Activated CD8-positive, alpha-beta T cell treated with anti-CD3 and anti-CD28 coated beads, Interleukin-2, amount 10 ng/mL, durations not matched to agents 7 days and 5 days (primary cell): Measurements from ENCODE around the gene DBH. TPM values are rescaled to one million over a fixed set of nuclear protein-coding genes. Genes with fewer than 3 reads are reported as not detected.

Source experiments
- ATAC-seq: fragments of 150-1000 bp; cut with Tn5 transposase; one replicate; pipeline ENCODE4 v1.10.0; 2021; ENCODE audit warnings: moderate library complexity
- CTCF ChIA-PET: fragments of 350-600 bp; sonication (Branson Sonifier 250); formaldehyde crosslinking; loops from one replicate; lab custom pipeline; 2021; ENCODE audit warnings: antibody characterized with exemption; lab: Charles Lee
- POLR2A ChIA-PET: fragments of 350-600 bp; sonication (Branson Sonifier 250); formaldehyde crosslinking; loops from one replicate; lab custom pipeline; 2021; ENCODE audit warnings: antibody characterized with exemption; lab: Charles Lee
- DNase-seq: peaks from one replicate; pipeline ENCODE4 v3.0.0-alpha.2; 2020
- H3K27ac Mint-ChIP-seq: one replicate; pipeline ENCODE4 v1.8.0; 2021; ENCODE audit warnings: mild to moderate bottlenecking, mixed read lengths
- H3K27me3 Mint-ChIP-seq: one replicate; pipeline ENCODE4 v1.8.0; 2021; ENCODE audit warnings: low read depth, mixed read lengths
- H3K36me3 Mint-ChIP-seq: one replicate; pipeline ENCODE4 v1.8.0; 2021; ENCODE audit warnings: low read depth, mixed read lengths
- H3K4me1 Mint-ChIP-seq: one replicate; pipeline ENCODE4 v1.8.0; 2021; ENCODE audit warnings: low read depth, mixed read lengths
- H3K4me3 Mint-ChIP-seq: one replicate; pipeline ENCODE4 v1.8.0; 2021; ENCODE audit warnings: mild to moderate bottlenecking, mixed read lengths
- H3K9me3 Mint-ChIP-seq: one replicate; pipeline ENCODE4 v1.8.0; 2022; ENCODE audit warnings: mixed read lengths; ENCODE audit not compliant: insufficient read depth
- total RNA-seq, 2 experiments: library from RNA; stranded (reverse); gene quantifications; one replicate each; pipeline ENCODE4 v1.2.3, GENCODE V29; 2021

DBH gene
- total RNA-seq, 2 experiments from 2014 or later, result not detected

- H3K4me3 Mint-ChIP-seq, result no peak overlapping the region
- ATAC-seq, result no peak
- no peak overlapping the region for H3K27ac Mint-ChIP-seq
- H3K4me1 Mint-ChIP-seq, result peaks cover 23% of the 10 kb centered on the region
- CTCF ChIA-PET, result no interaction called here
- POLR2A ChIA-PET, result no interaction called here
- H3K9me3 Mint-ChIP-seq, result no peaks in the 10 kb centered on the region
- H3K36me3 Mint-ChIP-seq, result no peaks in the 10 kb centered on the region
- DNase-seq, result no peak
- H3K27me3 Mint-ChIP-seq, result no peaks in the 10 kb centered on the region
Measured at GRCh38 chr9:133690081-133690561, 54.0 kb downstream of the DBH start.

DNA sequence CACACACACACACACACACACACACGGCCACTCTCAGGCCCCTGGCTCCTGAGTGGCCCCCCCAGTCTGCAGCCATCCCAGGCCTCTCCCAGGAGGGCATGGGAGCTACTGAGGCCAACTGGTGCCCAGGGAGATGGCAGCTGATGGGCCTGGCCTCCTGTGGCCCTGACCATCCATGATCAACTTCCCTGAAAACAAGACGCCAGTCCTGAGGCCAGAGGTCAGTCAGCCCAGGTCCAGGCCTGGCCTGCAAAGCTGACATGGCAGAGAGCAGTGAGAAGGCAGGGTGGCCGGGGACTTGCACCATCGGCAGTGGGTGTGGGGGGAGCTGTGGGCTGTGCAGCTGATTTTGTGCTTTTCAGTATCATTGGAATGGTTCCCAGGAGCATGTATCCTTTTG, 55.0 kb downstream of the DBH start:
- Mint-ChIP-seq H3K36me3 (no peaks in the 10 kb centered on the region), H3K27me3 (no peaks in the 10 kb centered on the region), H3K4me1 (peaks cover 18% of the 10 kb centered on the region), H3K9me3 (no peaks in the 10 kb centered on the region), H3K4me3 (no peak overlapping the region), H3K27ac (no peak overlapping the region)
- DNase-seq, result no peak
- ATAC-seq, result no peak
- POLR2A ChIA-PET, result interaction anchor here (1.3 to 2.9 kb wide), 3 partner anchors 8 to 11 kb away, joined by 3 to 13 read pairs (median 3); no protein-coding TSS in a partner anchor
- CTCF ChIA-PET, result interaction anchor here (1.1 kb wide), 1 partner anchor 10 kb away, joined by 3 read pairs; no protein-coding TSS in a partner anchor

DNA sequence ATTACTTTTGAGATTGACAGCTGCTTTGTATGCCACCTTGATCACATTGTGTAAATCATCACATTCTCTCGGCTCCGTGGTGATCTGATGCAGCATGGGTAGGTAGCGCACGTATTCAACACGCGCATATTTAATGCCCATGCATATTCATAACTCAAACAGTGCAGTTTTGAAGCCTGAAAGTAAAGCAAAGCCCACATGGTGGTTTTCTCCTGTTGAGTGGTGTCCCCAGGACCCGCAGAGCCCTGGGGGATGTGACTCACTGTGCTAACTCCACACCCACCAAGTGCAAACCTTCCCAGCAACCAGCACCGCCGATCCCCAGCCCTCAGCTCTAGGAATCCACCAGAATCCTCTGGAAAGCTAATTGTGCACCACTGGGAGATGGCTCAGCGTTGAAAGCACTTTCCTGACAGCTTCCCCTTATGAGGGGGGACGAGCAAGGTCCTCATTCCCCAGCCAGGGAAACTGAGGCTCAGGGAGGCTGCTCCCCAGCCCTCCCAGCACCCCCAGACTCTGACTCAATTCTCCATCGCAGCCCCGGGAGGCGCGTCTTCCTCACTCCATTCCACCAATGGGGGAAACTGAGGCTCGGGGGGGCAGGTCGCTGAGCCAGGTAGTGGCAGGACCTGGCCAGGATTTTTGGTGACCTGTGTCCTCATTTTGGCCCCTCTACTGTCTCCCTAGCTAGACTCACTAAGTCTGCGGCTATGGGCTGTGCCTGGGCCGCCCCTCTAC, 55.6 kb downstream of the DBH start:
- DNase-seq, result no peak
- Mint-ChIP-seq H3K4me1 (peaks cover 19% of the 10 kb centered on the region), H3K9me3 (no peaks in the 10 kb centered on the region), H3K4me3 (no peak overlapping the region), H3K27ac (no peak overlapping the region), H3K36me3 (no peaks in the 10 kb centered on the region), H3K27me3 (no peaks in the 10 kb centered on the region)
- ATAC-seq, result no peak
- POLR2A ChIA-PET, result interaction anchor here (1.3 to 2.9 kb wide), 3 partner anchors 8 to 10 kb away, joined by 3 to 13 read pairs (median 3); no protein-coding TSS in a partner anchor
- CTCF ChIA-PET, result interaction anchor here (1.1 kb wide), 1 partner anchor 9 kb away, joined by 3 read pairs; no protein-coding TSS in a partner anchor

DNA sequence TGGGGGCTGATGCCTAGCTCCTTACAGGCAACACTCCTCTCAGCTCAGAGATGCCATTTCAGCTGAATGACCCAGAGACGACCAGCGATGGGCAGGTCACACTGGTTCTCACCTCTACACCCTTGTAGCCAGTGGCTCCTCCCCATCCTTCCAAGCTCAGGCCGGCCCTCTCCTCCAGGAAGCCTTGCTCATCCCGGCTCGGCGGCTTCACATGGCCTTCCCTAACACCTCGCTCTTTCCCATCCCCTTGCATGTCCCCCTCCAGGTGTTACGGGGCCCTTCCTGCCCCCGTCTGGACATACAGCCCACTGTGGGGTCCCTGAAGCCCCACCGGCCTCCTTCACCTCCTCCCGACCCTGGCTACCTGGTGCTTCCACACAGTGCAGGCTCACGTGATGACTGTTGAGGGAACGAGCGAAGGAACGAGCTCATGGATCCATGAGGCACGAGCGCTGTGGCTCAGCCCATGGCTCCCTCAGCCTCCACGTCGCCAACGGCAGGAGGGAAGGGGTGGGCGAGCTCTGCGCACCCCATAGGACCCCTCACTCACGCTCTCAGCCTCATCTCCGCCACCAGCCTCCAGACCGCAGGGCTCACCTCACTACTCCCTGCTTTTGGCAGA, 56.3 kb downstream of the DBH start:
- H3K27ac Mint-ChIP-seq, result no peak overlapping the region
- CTCF ChIA-PET, result no interaction called here

GRCh38 chr9:133693116-133693515, 57.0 kb downstream of the DBH start:
- DNase-seq (no peak), ATAC-seq (no peak)
- Mint-ChIP-seq H3K4me1 (peaks cover 17% of the 10 kb centered on the region), H3K27ac (no peak overlapping the region), H3K9me3 (no peaks in the 10 kb centered on the region), H3K4me3 (no peak overlapping the region), H3K27me3 (peaks cover 3% of the 10 kb centered on the region), H3K36me3 (no peaks in the 10 kb centered on the region)
- ChIA-PET POLR2A (interaction anchor here (0.6 to 2.9 kb wide), 3 partner anchors 9 to 652 kb away, joined by 3 to 13 read pairs (median 3); no protein-coding TSS in a partner anchor), CTCF (interaction anchor here (1.4 kb wide), 1 partner anchor 10 kb away, joined by 4 read pairs; no protein-coding TSS in a partner anchor)

More for the DNA sequence above, 56.3 kb downstream of the DBH start:
- ATAC-seq (no peak), DNase-seq (no peak)
- POLR2A ChIA-PET, result interaction anchor here (1.3 to 2.9 kb wide), 2 partner anchors 9 kb away, joined by 3 to 13 read pairs; no protein-coding TSS in a partner anchor
- H3K4me3 Mint-ChIP-seq, result no peak overlapping the region
- peaks cover 17% of the 10 kb centered on the region for H3K4me1 Mint-ChIP-seq
- no peaks in the 10 kb centered on the region for H3K36me3 Mint-ChIP-seq
- no peaks in the 10 kb centered on the region for H3K9me3 Mint-ChIP-seq
- H3K27me3 Mint-ChIP-seq, result peaks cover under 1% of the 10 kb centered on the region

DNA sequence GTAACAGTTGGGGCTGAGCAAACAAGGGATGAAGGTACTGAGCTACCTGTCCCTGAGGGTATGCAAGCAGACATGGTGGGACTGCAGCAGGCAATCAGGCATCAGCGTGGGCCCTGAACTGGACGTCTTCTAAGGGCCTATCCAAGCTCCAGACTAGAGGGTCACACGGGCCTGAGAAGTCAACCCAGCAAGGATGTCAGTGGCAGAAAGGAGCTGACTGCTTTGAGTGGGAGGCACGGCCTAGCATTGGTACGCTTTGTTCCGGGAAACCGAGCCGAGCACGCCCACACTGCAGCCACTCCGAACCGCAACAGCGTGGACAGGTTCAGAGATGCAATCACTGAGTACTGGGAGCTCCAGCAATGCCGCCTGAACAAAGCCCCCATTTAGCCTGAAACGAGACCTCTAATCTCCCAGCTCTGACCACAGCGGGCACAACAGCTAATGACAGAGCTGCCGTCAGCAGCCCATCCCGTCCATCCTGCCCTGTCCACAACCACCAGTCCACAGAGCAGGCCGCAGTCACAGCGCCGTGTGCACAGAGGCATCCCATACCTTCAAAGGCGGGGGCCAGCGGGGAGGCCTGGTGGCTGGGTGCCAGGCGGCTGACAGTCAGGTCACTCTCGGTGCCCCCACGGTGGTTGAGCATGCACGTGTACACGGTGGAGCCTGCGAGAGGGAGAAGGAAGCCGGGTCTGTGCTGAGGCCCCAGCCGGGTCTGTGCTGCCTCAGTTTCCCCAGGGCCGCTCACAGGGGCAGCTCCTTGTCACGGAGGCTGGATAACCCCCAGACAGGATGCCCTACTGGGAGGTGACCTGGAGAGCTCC, 57.8 kb downstream of the DBH start:
- Mint-ChIP-seq H3K27ac (no peak overlapping the region), H3K27me3 (peaks cover 5% of the 10 kb centered on the region), H3K36me3 (no peaks in the 10 kb centered on the region), H3K9me3 (no peaks in the 10 kb centered on the region), H3K4me1 (peaks cover 25% of the 10 kb centered on the region), H3K4me3 (no peak overlapping the region)
- no peak for ATAC-seq
- ChIA-PET POLR2A (interaction anchor here (0.6 to 2.9 kb wide), 4 partner anchors 8 to 651 kb away, joined by 3 to 13 read pairs (median 4); no protein-coding TSS in a partner anchor), CTCF (interaction anchor here (1.4 kb wide), 1 partner anchor 11 kb away, joined by 4 read pairs; no protein-coding TSS in a partner anchor)
- no peak for DNase-seq

- POLR2A ChIA-PET, result no interaction called here
- CTCF ChIA-PET, result no interaction called here
- no peaks in the 10 kb centered on the region for H3K9me3 Mint-ChIP-seq
Measured at GRCh38 chr9:133694686-133695085, 58.5 kb downstream of the DBH start.

DNA sequence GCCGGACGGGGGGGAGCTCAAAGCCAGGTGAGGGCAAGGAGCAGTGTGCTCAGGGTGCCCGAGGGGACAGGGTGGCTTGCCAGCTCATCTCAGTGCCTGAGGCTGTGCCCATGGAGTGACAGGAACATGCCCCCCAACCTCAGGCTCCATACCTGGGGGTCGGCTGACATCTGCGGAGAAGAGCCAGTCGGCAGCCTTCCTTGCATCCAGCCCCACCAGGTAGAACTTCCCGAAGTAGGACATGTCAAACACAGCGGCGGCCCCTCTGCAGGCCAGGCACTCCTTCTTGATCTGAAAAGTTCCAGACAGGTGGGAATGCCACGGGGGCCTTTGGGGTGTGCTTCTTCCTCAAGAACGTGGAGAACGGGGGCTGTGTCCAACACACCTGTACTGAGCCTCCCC, 59.9 kb downstream of the DBH start:
- H3K9me3 Mint-ChIP-seq, result no peaks in the 10 kb centered on the region
- H3K36me3 Mint-ChIP-seq, result peaks cover 4% of the 10 kb centered on the region
- DNase-seq (no peak), ATAC-seq (no peak)
- POLR2A ChIA-PET, result interaction anchor here (1.9 kb wide), 1 partner anchor 13 kb away, joined by 6 read pairs; no protein-coding TSS in a partner anchor
- peaks cover 40% of the 10 kb centered on the region for H3K4me1 Mint-ChIP-seq
- no peak overlapping the region for H3K4me3 Mint-ChIP-seq
- CTCF ChIA-PET, result interaction anchor here (1.0 kb wide), 1 partner anchor 13 kb away, joined by 3 read pairs; no protein-coding TSS in a partner anchor
- no peak overlapping the region for H3K27ac Mint-ChIP-seq
- H3K27me3 Mint-ChIP-seq, result peaks cover 5% of the 10 kb centered on the region

More at GRCh38 chr9:133694686-133695085, 58.5 kb downstream of the DBH start:
- Mint-ChIP-seq H3K4me3 (no peak overlapping the region), H3K4me1 (peaks cover 30% of the 10 kb centered on the region), H3K27ac (no peak overlapping the region), H3K27me3 (peaks cover 5% of the 10 kb centered on the region), H3K36me3 (peaks cover 3% of the 10 kb centered on the region)
- no peak for DNase-seq
- no peak for ATAC-seq

DNA sequence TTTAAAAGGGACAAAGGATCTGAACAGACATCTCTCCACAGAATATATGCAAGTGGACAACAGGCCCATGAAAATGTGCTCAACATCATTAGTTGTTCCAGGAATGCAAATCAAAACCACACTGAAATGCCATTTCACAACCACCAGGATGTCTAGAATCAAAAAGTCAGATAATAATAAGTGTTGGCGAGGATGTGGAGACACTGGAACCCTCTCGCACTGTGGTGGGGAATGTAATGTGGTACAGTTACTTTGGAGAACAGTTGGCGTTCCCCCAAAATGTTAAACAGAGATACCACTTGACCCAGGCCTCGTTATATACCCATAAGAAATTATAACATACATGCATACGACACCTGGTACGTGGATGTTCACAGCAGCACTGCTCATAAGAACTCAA, 63.4 kb downstream of the DBH start:
- Mint-ChIP-seq H3K4me1 (peaks cover 52% of the 10 kb centered on the region), H3K27me3 (peaks cover 5% of the 10 kb centered on the region), H3K9me3 (no peaks in the 10 kb centered on the region), H3K4me3 (no peak overlapping the region), H3K27ac (no peak overlapping the region), H3K36me3 (peaks cover 4% of the 10 kb centered on the region)
- DNase-seq (no peak), ATAC-seq (no peak)
- ChIA-PET POLR2A (interaction anchor here (5.0 kb wide), 1 partner anchor 14 kb away, joined by 71 read pairs; no protein-coding TSS in a partner anchor), CTCF (no interaction called here)

GRCh38 chr9:133700819-133701320, 64.7 kb downstream of the DBH start:
- Mint-ChIP-seq H3K36me3 (peaks cover 4% of the 10 kb centered on the region), H3K9me3 (no peaks in the 10 kb centered on the region), H3K4me1 (peaks cover 52% of the 10 kb centered on the region), H3K4me3 (peak overlapping the region; percentile 72), H3K27me3 (peaks cover 5% of the 10 kb centered on the region), H3K27ac (peak overlapping the region; percentile 83)
- POLR2A ChIA-PET, result interaction anchor here (0.7 to 5.0 kb wide), 5 partner anchors 9 to 24 kb away, joined by 3 to 71 read pairs (median 3); no protein-coding TSS in a partner anchor
- CTCF ChIA-PET, result interaction anchor here (0.6 to 2.5 kb wide), 9 partner anchors 9 to 293 kb away, joined by 3 to 28 read pairs (median 5); no protein-coding TSS in a partner anchor
- ATAC-seq (peak; percentile 20), DNase-seq (no peak)
